GM19023 (cell line): Measurements from ENCODE around the gene CROCC.
"Not testable (repeated sequence)": the region's sequence is repeated elsewhere in the genome, so short reads cannot be mapped to it uniquely, and the experiment has no call there.

ENCODE experiments used
- ATAC-seq: cut with Tn5 transposase; IDR thresholded peaks from one replicate; pipeline ENCODE4 v1.9.1; 2021; ENCODE audit warnings: mild to moderate bottlenecking, moderate library complexity; ENCODE audit not compliant: unreplicated experiment

CROCC gene

DNA sequence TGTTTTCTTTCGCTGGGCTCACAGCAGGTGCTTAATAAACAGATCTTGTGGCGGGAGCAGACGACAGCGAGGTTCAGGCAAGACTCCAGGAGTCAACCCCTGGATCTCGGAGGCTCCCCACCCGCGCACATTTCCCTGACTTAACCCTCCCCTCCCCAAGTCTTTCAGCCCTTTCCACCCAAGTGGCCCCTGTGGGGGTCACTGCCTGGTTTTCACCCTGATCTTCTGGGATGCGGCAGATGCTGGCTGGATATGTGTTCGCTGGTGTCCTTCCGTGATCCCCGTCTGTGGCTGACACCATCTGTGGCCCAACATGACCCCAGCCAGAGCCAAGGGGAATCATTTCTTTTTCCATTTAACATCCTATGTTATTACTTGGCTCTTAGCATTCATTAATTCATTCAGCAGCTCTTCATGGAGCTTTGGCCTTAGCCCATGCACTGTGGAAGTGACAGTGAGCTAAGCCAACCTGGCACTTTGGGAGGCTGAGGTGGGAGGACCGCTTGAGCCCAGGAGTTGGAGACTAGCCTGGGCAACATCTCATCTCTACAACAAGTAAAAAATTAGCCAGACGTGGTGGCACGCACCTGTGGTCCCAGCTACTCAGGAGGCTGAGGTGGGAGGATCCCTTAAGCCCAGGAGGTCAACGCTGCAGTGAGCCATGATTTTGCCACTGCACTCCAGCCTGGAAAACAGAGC, 6.7 kb upstream of the CROCC start:
- not testable (repeated sequence) for ATAC-seq

GRCh38 chr1:16915627-16915973, 6.1 kb upstream of the CROCC start:
- no peak for ATAC-seq

GRCh38 chr1:16916036-16916880, 5.5 kb upstream of the CROCC start:
- ATAC-seq = not testable (repeated sequence)

DNA sequence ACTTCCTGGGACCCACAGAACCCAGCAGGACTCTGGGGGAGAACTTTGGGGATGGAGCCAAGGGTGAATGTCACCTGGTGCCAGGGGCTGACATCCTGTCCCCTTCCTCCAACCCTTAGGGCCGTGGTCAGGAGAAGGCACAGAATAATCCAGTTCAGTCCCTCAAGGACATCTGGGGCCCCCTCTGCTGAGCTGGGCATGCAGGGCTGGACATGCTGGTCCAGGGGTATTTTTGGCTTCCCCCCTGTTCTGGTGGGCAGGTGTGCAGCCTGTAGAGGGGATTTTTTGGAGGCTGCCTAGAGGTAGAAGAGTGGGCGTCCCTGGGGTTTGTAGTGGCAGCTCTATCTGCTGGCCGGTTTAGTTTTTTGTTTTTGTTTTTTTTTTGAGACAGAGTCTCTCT, 3.4 kb upstream of the CROCC start:
- ATAC-seq = no peak

GRCh38 chr1:16918936-16919665, 2.6 kb upstream of the CROCC start:
- ATAC-seq = not testable (repeated sequence)

- ATAC-seq = no peak
These were observed 780 bp upstream of the CROCC start for GRCh38 chr1:16920951-16921350.

- ATAC-seq = no peak
These were observed 735 bp downstream of the CROCC start for GRCh38 chr1:16922466-16922865.

DNA sequence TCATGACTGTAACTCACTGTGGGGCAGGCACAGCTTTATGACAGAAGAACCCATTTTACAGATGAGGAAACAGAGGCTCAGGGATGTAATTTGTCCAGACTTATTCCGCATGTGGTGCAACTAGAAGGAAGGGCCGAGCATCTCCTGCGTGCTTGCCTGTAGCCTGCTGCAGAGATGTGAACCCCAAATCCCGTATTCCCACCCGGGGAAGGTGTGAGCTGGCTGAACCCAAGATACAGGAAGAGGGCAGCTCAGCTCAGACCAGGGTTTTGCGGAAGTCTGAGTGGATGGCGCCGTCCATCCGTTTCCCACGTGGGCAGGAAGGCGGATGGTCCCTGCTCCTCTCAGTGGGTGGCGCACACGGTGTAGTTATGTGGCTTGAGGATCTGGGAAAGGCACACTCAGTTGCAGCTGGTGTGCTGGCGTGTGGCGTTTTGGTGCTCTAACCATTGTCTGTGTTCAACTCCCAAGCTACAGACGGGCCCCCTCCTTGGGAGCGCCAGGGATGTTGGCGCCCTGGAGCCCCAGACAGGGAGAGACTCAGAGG, 1.2 kb downstream of the CROCC start:
- no peak for ATAC-seq

- ATAC-seq = no peak
These were observed 2.6 kb downstream of the CROCC start for GRCh38 chr1:16924216-16924918.

GRCh38 chr1:16924919-16925477, 3.3 kb downstream of the CROCC start:
- no peak for ATAC-seq

GRCh38 chr1:16925635-16926490, 4.1 kb downstream of the CROCC start:
- ATAC-seq = no peak

- ATAC-seq = no peak
These were observed 4.9 kb downstream of the CROCC start for GRCh38 chr1:16926491-16927073.

DNA sequence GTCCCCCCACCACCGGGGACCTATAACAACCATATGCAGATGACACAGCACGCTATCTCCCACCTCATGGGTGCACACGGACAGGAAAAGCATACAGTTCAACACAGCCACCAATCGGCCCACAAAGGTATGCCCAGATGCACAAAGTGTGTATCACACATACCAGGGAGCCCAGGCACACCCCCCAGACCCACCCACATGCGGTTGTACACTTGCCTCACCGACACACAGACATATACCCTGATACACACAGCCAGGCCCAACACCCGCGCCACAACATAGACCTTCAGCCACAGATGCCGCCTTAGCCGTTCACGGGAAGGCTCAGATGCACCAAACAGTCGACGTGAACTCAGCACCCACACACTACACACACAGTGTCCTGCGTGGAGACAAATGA, 5.5 kb downstream of the CROCC start:
- no peak for ATAC-seq

DNA sequence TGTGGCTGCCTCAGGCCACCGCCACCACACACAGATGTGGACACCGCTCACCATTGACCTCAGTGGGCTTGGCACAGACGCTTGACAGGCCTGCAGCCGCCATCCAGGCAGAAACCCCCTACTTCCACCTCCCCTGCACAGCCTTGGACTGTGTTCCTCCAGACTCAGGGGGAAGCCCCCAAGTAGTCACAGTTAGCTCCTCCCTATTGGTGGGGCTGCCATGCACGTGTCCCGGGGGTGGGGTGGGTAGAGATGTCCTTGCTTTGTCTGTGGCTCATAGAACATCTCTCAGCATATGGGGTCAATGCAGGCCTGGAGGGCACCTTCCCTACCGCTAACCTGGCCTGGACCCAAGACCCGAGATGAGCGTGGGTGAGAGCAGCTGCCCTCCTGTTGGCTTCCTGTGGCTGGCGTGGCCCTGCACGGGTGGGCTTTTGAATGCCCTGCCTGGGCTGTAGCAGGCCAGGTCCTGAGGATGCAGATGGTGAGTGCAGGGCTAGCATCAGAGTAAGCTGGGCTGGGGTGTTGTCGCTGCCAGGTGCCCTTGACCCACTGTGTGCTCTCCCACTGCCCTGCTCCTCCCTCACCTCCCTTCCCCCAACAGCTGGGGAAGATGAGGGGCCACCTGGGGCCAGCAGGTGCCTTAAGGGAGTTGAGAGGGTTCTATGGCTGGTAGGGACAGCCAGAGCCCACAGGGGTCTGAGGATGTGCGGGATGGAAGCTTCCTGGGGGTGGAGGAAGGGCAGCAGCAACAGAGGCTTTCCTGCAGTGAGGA, 6.2 kb downstream of the CROCC start:
- no peak for ATAC-seq

GRCh38 chr1:16929146-16930041, 7.7 kb downstream of the CROCC start:
- ATAC-seq = not testable (repeated sequence)

DNA sequence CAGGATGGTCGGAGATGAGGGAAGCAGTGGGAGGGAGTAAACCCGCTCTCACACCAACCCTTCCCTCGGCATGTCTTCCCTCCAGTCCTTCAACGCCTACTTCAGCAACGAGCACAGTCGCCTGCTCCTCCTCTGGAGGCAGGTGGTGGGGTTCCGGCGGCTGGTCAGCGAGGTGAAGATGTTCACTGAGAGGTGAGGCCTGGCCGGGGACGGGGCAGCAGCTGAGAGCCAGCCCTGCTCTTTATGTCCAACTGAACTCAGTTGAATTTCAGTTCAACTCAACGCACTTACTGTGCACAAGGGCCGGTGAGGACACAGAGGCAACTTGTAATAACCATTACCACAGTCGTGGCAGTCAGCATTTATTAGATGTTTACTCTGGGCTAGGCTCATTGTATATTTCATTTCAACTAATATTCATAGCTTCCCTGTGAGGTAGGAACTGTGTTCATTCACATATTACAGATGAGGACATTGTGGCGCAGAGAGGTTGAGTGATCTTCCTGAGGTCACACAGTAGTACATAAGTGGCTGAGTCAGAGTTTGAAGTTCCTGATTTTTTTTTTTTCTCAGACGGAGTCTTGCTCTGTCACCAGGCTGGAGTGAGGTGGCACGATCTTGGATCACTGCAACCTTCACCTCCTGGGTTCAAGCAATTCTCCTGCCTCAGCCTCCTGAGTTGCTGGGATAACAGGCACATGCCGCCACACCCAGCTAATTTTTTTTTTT, 9.6 kb downstream of the CROCC start:
- ATAC-seq = not testable (repeated sequence)

- ATAC-seq = not testable (repeated sequence)
These were observed 12.2 kb downstream of the CROCC start for GRCh38 chr1:16933945-16934344.
